Osteoblast (primary cell): ENCODE measurements around the gene PRKN. TPM values are rescaled to one million over a fixed set of nuclear protein-coding genes. Genes with fewer than 3 reads are reported as not detected.
A peak's percentile ranks its signal among the peaks of the same experiment; 100 is the strongest.
"Not testable (repeated sequence)": the region's sequence is repeated elsewhere in the genome, so short reads cannot be mapped to it uniquely, and the experiment has no call there.

Experiments
- DNase-seq: peaks from one replicate; pipeline ENCODE4 v3.0.0; 2011; ENCODE audit warnings: low spot score, mixed read lengths; ENCODE audit not compliant: insufficient read length; ENCODE audit errors: missing footprints
- H2AFZ ChIP-seq: 2 replicates; pipeline ENCODE4 v1.6.0; 2011; ENCODE audit warnings: mild to moderate bottlenecking, low read length
- H3K27ac ChIP-seq: 2 replicates; pipeline ENCODE4 v1.5.1; 2011; ENCODE audit warnings: mild to moderate bottlenecking, low read depth, low read length, moderate library complexity
- H3K27me3 ChIP-seq: 2 replicates; pipeline ENCODE4 v1.6.0; 2012; ENCODE audit warnings: mild to moderate bottlenecking, control low read depth, inconsistent platforms, low read length, moderate library complexity; ENCODE audit not compliant: insufficient read depth
- H3K36me3 ChIP-seq: 2 replicates; pipeline ENCODE4 v1.5.1; 2011; ENCODE audit warnings: mild to moderate bottlenecking, low read length, control low read depth, moderate library complexity; ENCODE audit not compliant: insufficient read depth
- H3K4me1 ChIP-seq: 2 replicates; pipeline ENCODE4 v1.5.1; 2011; ENCODE audit warnings: mild to moderate bottlenecking, low read length, control low read depth, moderate library complexity; ENCODE audit not compliant: insufficient read depth
- H3K4me2 ChIP-seq: 2 replicates; pipeline ENCODE4 v1.6.0; 2011; ENCODE audit warnings: mild to moderate bottlenecking, low read length; ENCODE audit not compliant: insufficient read depth
- H3K4me3 ChIP-seq: fragments of 200-600 bp; sonication (generic); 3 replicates; pipeline ENCODE4 v1.5.1; 2012; ENCODE audit warnings: mild to moderate bottlenecking, low read length, inconsistent platforms; ENCODE audit not compliant: insufficient read depth
- H3K79me2 ChIP-seq: 2 replicates; pipeline ENCODE4 v1.6.0; 2012; ENCODE audit warnings: mild to moderate bottlenecking, low read length, control low read depth, inconsistent platforms; ENCODE audit not compliant: insufficient read depth
- H3K9me3 ChIP-seq: 2 replicates; pipeline ENCODE4 v1.5.1; 2011; ENCODE audit warnings: low read depth, low read length, control low read depth
- H4K20me1 ChIP-seq: 2 replicates; pipeline ENCODE4 v1.6.0; 2012; ENCODE audit warnings: mild to moderate bottlenecking, low read length, control low read depth; ENCODE audit not compliant: insufficient read depth
- CTCF ChIP-seq: IDR thresholded peaks from 2 replicates; pipeline ENCODE4 v1.5.1; 2011; ENCODE audit warnings: mild to moderate bottlenecking, low read depth, low read length, moderate library complexity; ENCODE audit errors: extremely low read depth
- total RNA-seq: library from RNA; depleted of rRNA; stranded (reverse); fragments of >200 nt; gene quantifications from 2 replicates; pipeline ENCODE4 v1.2.3, GENCODE V29; 2012

Gene PRKN
- total RNA-seq, 1 donor, result 2.9 TPM

GRCh38 chr6:161866570-161866969, 861.0 kb downstream of the PRKN start:
- TF ChIP-seq CTCF, result no peak

GRCh38 chr6:161861061-161861460, 866.5 kb downstream of the PRKN start:
- not testable (repeated sequence) for H3K4me1 ChIP-seq, H3K36me3 ChIP-seq, H3K79me2 ChIP-seq, H3K27me3 ChIP-seq, H2AFZ ChIP-seq, H4K20me1 ChIP-seq, H3K9me3 ChIP-seq, H3K27ac ChIP-seq, H3K4me3 ChIP-seq, DNase-seq, H3K4me2 ChIP-seq

More at GRCh38 chr6:161866570-161866969, 861.0 kb downstream of the PRKN start:
- H2AFZ ChIP-seq, result no peak overlapping the region
- DNase-seq, result no peak
- H3K4me3 ChIP-seq, result no peak overlapping the region
- H3K4me1 ChIP-seq, result no peaks in the 10 kb centered on the region
- no peaks in the 10 kb centered on the region for H3K36me3 ChIP-seq
- H3K79me2 ChIP-seq, result no peaks in the 10 kb centered on the region
- no peak overlapping the region for H3K4me2 ChIP-seq
- H3K27ac ChIP-seq, result no peak overlapping the region
- H3K27me3 ChIP-seq, result no peaks in the 10 kb centered on the region
- H4K20me1 ChIP-seq, result no peaks in the 10 kb centered on the region
- H3K9me3 ChIP-seq, result no peaks in the 10 kb centered on the region

GRCh38 chr6:161853657-161854056, 873.9 kb downstream of the PRKN start:
- no peaks in the 10 kb centered on the region for H3K79me2 ChIP-seq
- no peaks in the 10 kb centered on the region for H3K4me1 ChIP-seq
- DNase-seq, result no peak
- no peaks in the 10 kb centered on the region for H3K27me3 ChIP-seq
- no peaks in the 10 kb centered on the region for H3K36me3 ChIP-seq
- TF ChIP-seq CTCF, result no peak
- H3K9me3 ChIP-seq, result no peaks in the 10 kb centered on the region
- H3K4me3 ChIP-seq, result no peak overlapping the region
- no peak overlapping the region for H2AFZ ChIP-seq
- no peak overlapping the region for H3K27ac ChIP-seq
- no peaks in the 10 kb centered on the region for H4K20me1 ChIP-seq
- no peak overlapping the region for H3K4me2 ChIP-seq

- not testable (repeated sequence) for H3K36me3 ChIP-seq, DNase-seq, H2AFZ ChIP-seq
Measured at GRCh38 chr6:161851486-161851885, 876.1 kb downstream of the PRKN start.

GRCh38 chr6:161850562-161850961, 877.0 kb downstream of the PRKN start:
- no peaks in the 10 kb centered on the region for H3K27me3 ChIP-seq
- H2AFZ ChIP-seq, result no peak overlapping the region
- H3K27ac ChIP-seq, result no peak overlapping the region
- no peaks in the 10 kb centered on the region for H3K4me1 ChIP-seq
- no peaks in the 10 kb centered on the region for H4K20me1 ChIP-seq
- no peaks in the 10 kb centered on the region for H3K79me2 ChIP-seq
- no peaks in the 10 kb centered on the region for H3K9me3 ChIP-seq
- no peak overlapping the region for H3K4me3 ChIP-seq
- H3K36me3 ChIP-seq, result no peaks in the 10 kb centered on the region
- peak; percentile 57 for DNase-seq
- H3K4me2 ChIP-seq, result no peak overlapping the region
- TF ChIP-seq CTCF, result no peak

More at GRCh38 chr6:161851486-161851885, 876.1 kb downstream of the PRKN start:
- H3K4me3 ChIP-seq, H4K20me1 ChIP-seq, H3K79me2 ChIP-seq, H3K4me2 ChIP-seq, H3K9me3 ChIP-seq, H3K27me3 ChIP-seq, H3K4me1 ChIP-seq, H3K27ac ChIP-seq: not testable (repeated sequence)
